NCI-H1436 (cell line): Measurements from ENCODE around the gene TRRAP.
"Not testable (repeated sequence)": the region's sequence is repeated elsewhere in the genome, so short reads cannot be mapped to it uniquely, and the experiment has no call there.

Experiments used
- DNase-seq: peaks from one replicate; lab custom pipeline; 2025; lab: John Stamatoyannopoulos, UW

TRRAP gene

GRCh38 chr7:99030457-99030856, 152.1 kb downstream of the TRRAP start:
- no peak for DNase-seq

GRCh38 chr7:99030951-99031350, 152.6 kb downstream of the TRRAP start:
- DNase-seq, result no peak

GRCh38 chr7:99031496-99031895, 153.2 kb downstream of the TRRAP start:
- no peak for DNase-seq

GRCh38 chr7:99032928-99033327, 154.6 kb downstream of the TRRAP start:
- no peak for DNase-seq

GRCh38 chr7:99033765-99034164, 155.4 kb downstream of the TRRAP start:
- no peak for DNase-seq

- DNase-seq, result no peak
Observed at GRCh38 chr7:99034932-99035722, 156.8 kb downstream of the TRRAP start.

GRCh38 chr7:99035723-99036545, 157.6 kb downstream of the TRRAP start:
- DNase-seq, result no peak

GRCh38 chr7:99036546-99037111, 158.3 kb downstream of the TRRAP start:
- DNase-seq, result no peak

GRCh38 chr7:99037327-99037940, 159.1 kb downstream of the TRRAP start:
- DNase-seq, result no peak

- DNase-seq, result no peak
Observed at GRCh38 chr7:99038086-99038855, 159.9 kb downstream of the TRRAP start.

- no peak for DNase-seq
Observed at GRCh38 chr7:99039384-99039891, 161.1 kb downstream of the TRRAP start.

- DNase-seq, result peak; percentile 73
Observed at GRCh38 chr7:99040104-99040958, 162.0 kb downstream of the TRRAP start.

- no peak for DNase-seq
Observed at GRCh38 chr7:99041526-99041925, 163.2 kb downstream of the TRRAP start.

- no peak for DNase-seq
Observed at GRCh38 chr7:99042957-99043356, 164.6 kb downstream of the TRRAP start.

GRCh38 chr7:99044858-99045257, 166.5 kb downstream of the TRRAP start:
- not testable (repeated sequence) for DNase-seq

- not testable (repeated sequence) for DNase-seq
Observed at GRCh38 chr7:99046262-99046661, 167.9 kb downstream of the TRRAP start.

GRCh38 chr7:99046722-99047121, 168.4 kb downstream of the TRRAP start:
- DNase-seq, result no peak

- no peak for DNase-seq
Observed at GRCh38 chr7:99047526-99048077, 169.3 kb downstream of the TRRAP start.

- no peak for DNase-seq
Observed at GRCh38 chr7:99050971-99051370, 172.6 kb downstream of the TRRAP start.

- no peak for DNase-seq
Observed at GRCh38 chr7:99054781-99055180, 176.4 kb downstream of the TRRAP start.
